ENCODE data around the gene DNAI1. TPM values are rescaled to one million over a fixed set of nuclear protein-coding genes. Genes with fewer than 3 reads are reported as not detected.

DNAI1 gene
- total RNA-seq, 4 donors from 2014 or later = 0.49 TPM; not detected in 3

- no peak for DNase-seq
Observed at GRCh38 chr9:34484678-34485077, 26.1 kb downstream of the DNAI1 start.

GRCh38 chr9:34485822-34486221 lies 27.2 kb downstream of the DNAI1 start:
- no peaks in the 10 kb centered on the region for H3K27me3 ChIP-seq
- H3K4me3 ChIP-seq = no peak overlapping the region
- H3K9me3 ChIP-seq = no peaks in the 10 kb centered on the region
- no peak for TF ChIP-seq POLR2A (IDR thresholded peaks at IDR 0.05)
- TF ChIP-seq CTCF (IDR thresholded peaks at IDR 0.05 in 4 of 5, conservative IDR thresholded peaks at IDR 0.05 in 1 of 5) = no peak
- ATAC-seq (no peak), DNase-seq (no peak)
- intact Hi-C loops (cut with DNase I; ENCODE audit: low total_unique reads) = no loop called here
- in situ Hi-C loops (cut with MboI; ENCODE audit: low sequenced_read_pairs in 4 of 4) = no loop called here
- H3K27ac ChIP-seq = no peak overlapping the region
- H3K36me3 ChIP-seq = no peaks in the 10 kb centered on the region
- H3K4me1 ChIP-seq = peaks cover 0 to 8% of the 10 kb centered on the region in 2 donors

More at GRCh38 chr9:34484678-34485077, 26.1 kb downstream of the DNAI1 start:
- no peaks in the 10 kb centered on the region for H3K36me3 ChIP-seq
- in situ Hi-C loops (cut with MboI; ENCODE audit: low sequenced_read_pairs in 4 of 4) = no loop called here
- no peaks in the 10 kb centered on the region for H3K9me3 ChIP-seq
- H3K27me3 ChIP-seq = no peaks in the 10 kb centered on the region
- intact Hi-C loops (cut with DNase I; ENCODE audit: low total_unique reads) = no loop called here
- ATAC-seq = no peak
- TF ChIP-seq CTCF (IDR thresholded peaks at IDR 0.05 in 4 of 5, conservative IDR thresholded peaks at IDR 0.05 in 1 of 5) = no peak
- TF ChIP-seq POLR2A (IDR thresholded peaks at IDR 0.05) = no peak
- H3K4me3 ChIP-seq = no peak overlapping the region
- no peak overlapping the region for H3K27ac ChIP-seq
- H3K4me1 ChIP-seq = peaks cover 0 to 8% of the 10 kb centered on the region in 2 donors

- Histone ChIP-seq H3K27ac (no peak overlapping the region), H3K9me3 (no peaks in the 10 kb centered on the region), H3K4me1 (peaks cover 0 to 8% of the 10 kb centered on the region in 2 donors), H3K36me3 (no peaks in the 10 kb centered on the region), H3K4me3 (no peak overlapping the region), H3K27me3 (no peaks in the 10 kb centered on the region)
- intact Hi-C loops (cut with DNase I; ENCODE audit: low total_unique reads) (no loop called here), in situ Hi-C loops (cut with MboI; ENCODE audit: low sequenced_read_pairs in 4 of 4) (no loop called here)
- ATAC-seq (no peak), DNase-seq (no peak)
- TF ChIP-seq CTCF (IDR thresholded peaks at IDR 0.05 in 4 of 5, conservative IDR thresholded peaks at IDR 0.05 in 1 of 5) (no peak), POLR2A (IDR thresholded peaks at IDR 0.05) (no peak)
Observed at GRCh38 chr9:34486572-34486971, 28.0 kb downstream of the DNAI1 start.

- Histone ChIP-seq H3K36me3 (no peaks in the 10 kb centered on the region), H3K4me1 (no peaks in the 10 kb centered on the region), H3K4me3 (no peak overlapping the region), H3K27ac (no peak overlapping the region), H3K27me3 (no peaks in the 10 kb centered on the region), H3K9me3 (no peaks in the 10 kb centered on the region)
- TF ChIP-seq CTCF (IDR thresholded peaks at IDR 0.05 in 4 of 5, conservative IDR thresholded peaks at IDR 0.05 in 1 of 5) (no peak), POLR2A (IDR thresholded peaks at IDR 0.05) (no peak)
- in situ Hi-C loops (cut with MboI; ENCODE audit: low sequenced_read_pairs in 4 of 4) = loop anchor here in 3 of 4 donors (5.0 to 10.0 kb wide), 3 partner anchors 56 to 86 kb away; no protein-coding TSS in a partner anchor
- intact Hi-C loops (cut with DNase I; ENCODE audit: low total_unique reads) = no loop called here
- DNase-seq = no peak
- ATAC-seq = no peak
Observed at GRCh38 chr9:34490360-34490759, 31.8 kb downstream of the DNAI1 start.

GRCh38 chr9:34490760-34491159 lies 32.2 kb downstream of the DNAI1 start:
- H3K27ac ChIP-seq = no peak overlapping the region
- ATAC-seq (no peak), DNase-seq (no peak)
- H3K27me3 ChIP-seq = no peaks in the 10 kb centered on the region
- H3K9me3 ChIP-seq = no peaks in the 10 kb centered on the region
- intact Hi-C loops (cut with DNase I; ENCODE audit: low total_unique reads) = no loop called here
- H3K36me3 ChIP-seq = no peaks in the 10 kb centered on the region
- H3K4me1 ChIP-seq = no peaks in the 10 kb centered on the region
- in situ Hi-C loops (cut with MboI; ENCODE audit: low sequenced_read_pairs in 4 of 4) = loop anchor here in 3 of 4 donors (5.0 to 10.0 kb wide), 3 partner anchors 56 to 86 kb away; no protein-coding TSS in a partner anchor
- TF ChIP-seq POLR2A (IDR thresholded peaks at IDR 0.05) (no peak), CTCF (IDR thresholded peaks at IDR 0.05 in 4 of 5, conservative IDR thresholded peaks at IDR 0.05 in 1 of 5) (no peak)
- H3K4me3 ChIP-seq = no peak overlapping the region
